ENCODE measurements around the gene TCFL5. TPM values are rescaled to one million over a fixed set of nuclear protein-coding genes. Genes with fewer than 3 reads are reported as not detected.
A peak's percentile ranks its signal among the peaks of the same experiment; 100 is the strongest.

Gene TCFL5
- total RNA-seq, 1 donor from 2014 or later: 9.1 TPM

GRCh38 chr20:62821726-62822210, 39.9 kb downstream of the TCFL5 start:
- DNase-seq: no peak

DNA sequence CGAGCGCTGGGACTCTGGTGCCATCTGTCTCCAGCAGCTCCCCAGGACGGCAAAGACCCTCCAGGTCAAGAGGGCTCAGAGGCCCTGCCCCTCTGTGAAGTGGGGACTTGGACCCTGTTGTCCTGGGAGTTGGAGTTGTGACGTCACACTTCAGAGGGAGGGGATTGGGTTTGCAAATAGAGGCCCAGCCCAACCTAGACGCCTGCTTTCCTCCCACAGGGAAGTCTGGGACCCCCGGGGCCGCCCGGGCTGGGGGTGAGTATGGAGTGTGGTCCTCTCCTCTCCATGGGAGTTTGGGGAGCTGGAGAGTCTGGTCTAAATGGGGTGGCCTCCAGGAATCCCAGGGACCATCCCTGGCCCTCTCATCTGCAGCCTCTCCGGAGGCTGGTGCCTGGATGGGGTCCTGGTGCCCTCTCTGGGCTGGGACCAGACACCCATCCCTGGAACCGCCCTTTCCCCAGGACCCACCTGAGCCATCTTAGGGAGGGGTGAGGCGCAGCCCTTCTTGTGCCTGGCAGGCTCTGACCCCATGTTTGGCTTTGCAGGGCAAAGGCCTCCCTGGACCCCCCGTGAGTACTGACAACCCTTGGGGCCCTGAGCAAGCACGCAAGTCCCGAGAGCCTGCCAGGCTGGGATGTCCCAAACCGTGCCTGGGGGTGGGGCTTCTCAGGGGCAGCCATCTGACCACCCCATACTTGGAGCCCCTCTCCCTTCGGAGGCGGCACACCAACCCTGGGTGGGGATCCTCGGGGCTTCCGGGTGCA, 40.5 kb downstream of the TCFL5 start:
- no peak for DNase-seq

DNA sequence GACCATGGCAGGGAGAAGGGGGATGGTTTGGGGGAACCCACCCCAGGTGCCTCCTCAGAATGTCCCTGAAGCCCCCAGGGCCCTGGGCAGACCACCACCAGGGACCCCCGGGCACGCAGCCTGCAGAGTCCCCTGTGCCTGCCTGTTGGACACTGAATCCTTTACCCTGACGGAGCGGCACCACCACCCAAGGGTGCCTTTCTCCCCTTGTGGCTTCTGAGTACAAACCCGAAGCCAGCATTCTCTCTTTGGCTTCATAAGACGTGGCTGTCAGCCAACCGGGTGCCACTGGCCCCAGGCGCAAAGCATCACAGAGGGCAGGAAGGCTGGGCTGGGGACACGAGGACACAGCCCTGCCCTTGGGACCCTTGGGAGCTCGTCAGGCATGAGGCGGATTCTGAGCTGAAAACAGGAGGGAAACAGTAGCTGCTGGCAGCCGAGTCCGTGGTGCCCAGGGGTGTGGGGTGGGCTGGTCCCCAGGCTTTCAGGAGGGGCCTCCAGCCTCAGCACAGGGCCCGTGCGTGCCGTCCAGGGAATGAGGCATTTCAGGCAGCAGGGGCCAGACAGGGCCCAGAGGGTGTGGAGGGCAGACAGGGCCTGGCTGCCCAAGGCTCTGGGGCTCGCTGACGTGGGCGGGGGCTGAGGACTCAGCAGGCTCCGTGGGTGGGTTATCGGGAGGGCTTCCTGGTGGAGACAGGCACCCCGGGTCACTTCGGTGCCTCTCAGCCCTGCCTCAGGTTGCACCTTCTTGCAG, 41.2 kb downstream of the TCFL5 start:
- DNase-seq: no peak

DNA sequence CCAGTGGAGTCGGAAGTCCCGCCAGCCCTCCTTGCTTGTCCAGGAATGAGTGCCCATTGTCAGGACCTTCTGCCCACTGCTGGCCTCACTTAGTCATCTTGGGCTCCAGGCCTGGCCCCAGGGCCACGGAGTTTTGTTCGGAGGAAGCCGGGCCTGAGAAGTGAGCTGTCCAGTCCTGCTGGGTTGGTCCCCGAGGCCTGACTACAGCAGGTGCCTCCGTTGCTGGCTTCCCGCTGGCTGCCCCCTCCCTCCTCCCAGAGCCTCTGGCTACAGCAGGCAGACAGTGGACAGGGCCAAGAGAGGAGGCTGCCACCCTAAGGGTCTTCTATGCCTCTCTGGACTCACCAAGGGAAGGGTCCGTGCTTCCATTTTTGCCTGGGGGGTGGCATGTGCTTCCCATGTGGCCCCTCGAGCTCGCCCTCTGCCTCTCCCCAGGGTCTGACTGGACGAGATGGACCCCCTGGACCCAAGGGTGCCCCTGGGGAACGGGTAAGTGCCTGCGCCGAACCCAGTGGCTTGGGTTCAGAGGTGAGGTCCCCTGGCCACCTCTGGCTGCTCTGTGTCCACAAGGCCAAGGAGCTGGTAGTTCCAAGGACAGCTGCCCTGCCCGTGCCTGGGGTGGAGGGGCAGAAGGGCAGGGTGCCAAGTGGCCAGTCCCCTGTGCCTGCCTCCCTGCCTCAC, 42.0 kb downstream of the TCFL5 start:
- no peak for DNase-seq

DNA sequence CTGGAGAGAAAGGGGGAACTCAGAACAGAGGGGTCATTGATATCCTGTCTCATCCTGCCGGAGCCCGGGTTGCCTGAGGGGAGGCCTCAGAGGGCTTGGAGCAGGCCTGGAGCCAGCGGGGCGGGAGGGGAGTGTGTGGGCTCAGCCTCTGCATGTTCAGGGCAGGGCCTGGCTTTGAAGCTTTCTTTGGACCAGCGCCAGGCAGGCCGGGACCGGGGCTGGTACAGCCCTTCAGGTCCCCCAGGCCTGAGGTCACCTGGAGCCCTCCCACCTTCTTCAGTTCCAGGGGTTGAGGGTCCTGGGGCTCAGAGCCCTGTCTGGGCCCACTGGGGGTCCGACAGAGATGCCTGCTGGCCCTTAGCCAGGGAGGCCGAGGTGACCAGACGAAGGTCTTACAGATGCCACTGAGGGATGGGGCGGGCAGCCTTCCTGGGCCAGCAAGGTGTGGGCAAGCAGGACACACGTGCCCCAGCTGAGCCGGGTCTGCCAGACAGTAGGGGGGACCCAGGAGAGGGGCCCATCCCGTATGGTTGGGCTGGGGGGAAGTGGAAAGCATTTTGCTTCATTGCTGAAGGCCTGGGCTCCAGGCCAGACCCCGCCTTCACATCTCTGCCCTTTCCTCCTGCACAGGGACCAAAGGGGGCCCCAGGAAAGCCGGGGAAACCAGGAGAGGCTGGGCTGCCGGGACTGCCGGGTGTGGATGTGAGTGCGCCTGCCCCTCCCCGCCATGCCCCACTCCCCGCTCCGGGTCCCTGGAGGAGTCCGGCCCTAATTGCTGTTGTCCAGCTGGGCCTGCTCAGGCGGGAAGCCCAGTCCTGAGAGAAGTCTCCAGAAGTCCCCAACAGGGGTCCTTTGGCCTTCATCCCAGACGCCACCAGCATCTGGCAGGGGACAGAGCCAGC, 42.8 kb downstream of the TCFL5 start:
- peak; percentile 81 for DNase-seq

DNA sequence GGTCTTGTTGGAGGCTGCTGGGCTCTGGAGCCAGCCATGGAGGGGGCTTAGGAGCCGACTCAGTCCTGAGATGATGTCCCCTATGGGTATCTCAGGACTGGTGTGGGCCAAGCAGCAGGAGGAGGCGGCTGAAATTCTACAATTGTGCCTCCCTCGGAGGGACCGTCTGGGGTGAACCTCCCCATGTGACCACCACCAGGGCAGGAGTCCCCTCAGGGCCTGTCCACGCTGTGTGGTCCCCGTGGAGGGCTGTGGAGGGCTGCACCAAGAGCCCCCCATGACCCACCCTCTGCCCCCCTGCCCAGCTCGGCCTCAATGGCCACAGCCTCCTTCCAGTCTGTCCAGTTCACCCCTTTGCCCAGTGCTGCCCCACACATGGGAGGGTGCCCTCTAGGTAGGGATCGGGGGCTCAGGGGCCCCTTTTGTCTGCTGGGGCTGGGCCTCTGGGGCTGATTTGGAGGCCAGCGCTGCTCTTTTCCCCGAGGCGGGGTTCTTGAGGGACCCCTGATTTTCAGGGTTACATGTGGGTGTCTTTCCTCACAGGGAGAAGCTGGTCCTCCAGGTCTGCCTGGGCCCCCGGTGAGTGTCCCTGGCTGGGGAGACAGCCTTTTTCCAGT, 43.5 kb downstream of the TCFL5 start:
- DNase-seq: no peak

DNA sequence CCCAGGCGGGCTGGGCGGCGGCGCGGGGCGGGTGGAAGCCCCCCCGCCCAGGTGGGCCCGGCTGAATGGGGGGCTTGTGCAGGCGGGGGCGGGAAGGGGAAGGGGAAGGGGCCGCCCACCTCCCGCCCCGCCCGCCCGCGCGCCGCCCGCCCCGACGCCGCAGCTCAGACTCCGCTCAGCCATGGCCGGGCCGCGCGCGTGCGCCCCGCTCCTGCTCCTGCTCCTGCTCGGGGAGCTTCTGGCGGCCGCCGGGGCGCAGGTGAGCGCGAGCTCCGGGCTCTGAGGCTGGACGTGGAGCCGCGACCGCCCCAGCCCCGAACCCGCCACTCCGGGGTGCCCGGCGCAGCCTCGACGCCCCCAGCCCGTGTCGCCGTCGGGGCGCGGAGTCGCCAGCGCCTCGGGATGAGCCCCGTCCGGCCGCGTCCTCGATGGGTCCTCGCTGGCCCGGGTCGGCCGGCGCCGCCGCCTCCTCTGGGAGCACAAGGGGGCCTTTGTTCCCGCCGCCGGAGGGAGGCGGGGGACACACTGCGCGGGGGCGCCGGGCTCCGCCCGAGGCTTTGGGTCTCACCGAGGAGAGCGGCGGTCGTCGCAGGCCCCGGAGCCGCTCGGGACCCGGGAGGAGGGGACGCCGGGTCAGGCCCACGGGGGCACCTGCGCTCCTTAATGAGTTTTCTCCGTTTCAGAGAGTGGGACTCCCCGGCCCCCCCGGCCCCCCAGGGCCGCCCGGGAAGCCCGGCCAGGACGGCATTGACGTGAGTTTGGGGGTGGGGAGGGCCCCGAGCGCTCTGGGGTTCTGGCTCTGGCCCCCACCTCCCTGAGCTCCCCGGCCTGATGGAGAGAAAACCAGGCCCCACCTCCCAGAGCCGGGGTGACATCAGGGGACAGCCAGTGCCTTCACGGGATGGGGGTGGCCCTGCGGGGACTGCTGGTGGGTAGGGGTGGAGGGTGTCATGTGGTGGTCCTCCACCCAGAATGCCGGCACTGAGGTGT, 44.4 kb downstream of the TCFL5 start, which contains the start of gene COL9A3:
Gene COL9A3, plus strand, starts transcription at position 167 of the 990 bp plus-strand sequence. Its CDS starts 15 bp downstream, at position 182.
- no peak for DNase-seq

- DNase-seq: peak; percentile 59
Observed at GRCh38 chr20:62816031-62816883, 45.4 kb downstream of the TCFL5 start.

DNA sequence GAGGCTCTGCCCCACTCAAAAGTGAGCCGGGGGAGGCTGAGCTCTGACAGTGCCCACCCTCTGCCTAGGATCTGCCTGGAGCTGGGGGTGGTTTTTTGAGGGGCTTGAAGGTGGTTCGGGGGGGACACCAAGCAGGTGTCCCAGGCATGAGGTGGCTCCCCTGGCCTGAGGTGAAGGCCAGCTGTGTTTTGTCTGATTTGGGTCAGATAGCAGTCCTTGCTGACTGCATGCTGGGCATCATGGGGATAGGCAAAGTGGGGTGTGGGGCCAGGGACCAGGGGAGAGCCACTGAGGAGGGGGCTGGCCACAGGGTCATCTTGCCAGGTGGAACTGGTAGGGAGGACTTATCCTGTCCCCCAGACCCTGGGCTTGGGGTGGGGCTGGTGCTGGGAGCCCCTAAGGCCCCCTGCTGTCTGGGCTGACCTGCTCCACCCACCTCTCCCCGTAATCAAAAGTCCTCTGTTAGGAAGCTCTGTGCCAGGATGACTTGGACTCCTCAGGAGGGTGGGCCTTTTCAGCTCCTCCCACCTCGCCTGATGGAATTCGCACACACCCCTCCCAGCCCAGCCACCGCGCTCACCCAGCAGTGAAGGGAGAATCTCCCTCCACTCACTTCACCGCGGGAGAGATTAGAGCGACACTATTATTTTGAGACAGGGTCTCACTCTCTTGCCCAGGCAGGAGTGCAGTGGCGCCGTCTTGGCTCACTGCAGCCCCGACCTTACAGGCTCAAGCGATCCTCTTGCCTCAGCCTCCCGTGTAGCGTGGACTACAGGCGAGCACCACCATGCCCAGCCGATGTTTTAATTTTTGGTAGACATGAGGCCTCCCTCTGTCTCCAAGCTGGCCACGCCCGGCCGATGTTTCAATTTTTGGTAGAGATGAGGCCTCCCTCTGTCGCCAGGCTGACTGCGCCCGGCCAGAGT, 46.3 kb downstream of the TCFL5 start:
- DNase-seq: peak; percentile 67

DNA sequence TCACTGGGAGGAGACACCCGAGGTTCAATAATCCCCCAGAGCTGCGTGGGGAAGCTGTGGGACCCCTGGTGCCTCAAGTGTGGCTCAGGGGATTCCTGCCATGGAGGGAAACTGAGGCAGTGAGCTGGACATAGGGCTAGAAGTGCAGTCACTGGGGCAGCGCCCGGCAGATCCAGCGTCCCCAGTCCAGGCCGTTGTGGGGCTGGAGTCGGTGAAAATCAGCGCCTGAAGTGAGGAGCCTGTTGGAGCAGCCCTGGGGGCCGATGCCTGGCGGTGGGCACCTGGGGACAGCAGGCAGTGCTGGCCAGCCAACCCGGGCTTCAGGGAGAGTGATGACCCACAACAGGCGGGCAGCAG, 46.9 kb downstream of the TCFL5 start:
- DNase-seq: no peak

DNA sequence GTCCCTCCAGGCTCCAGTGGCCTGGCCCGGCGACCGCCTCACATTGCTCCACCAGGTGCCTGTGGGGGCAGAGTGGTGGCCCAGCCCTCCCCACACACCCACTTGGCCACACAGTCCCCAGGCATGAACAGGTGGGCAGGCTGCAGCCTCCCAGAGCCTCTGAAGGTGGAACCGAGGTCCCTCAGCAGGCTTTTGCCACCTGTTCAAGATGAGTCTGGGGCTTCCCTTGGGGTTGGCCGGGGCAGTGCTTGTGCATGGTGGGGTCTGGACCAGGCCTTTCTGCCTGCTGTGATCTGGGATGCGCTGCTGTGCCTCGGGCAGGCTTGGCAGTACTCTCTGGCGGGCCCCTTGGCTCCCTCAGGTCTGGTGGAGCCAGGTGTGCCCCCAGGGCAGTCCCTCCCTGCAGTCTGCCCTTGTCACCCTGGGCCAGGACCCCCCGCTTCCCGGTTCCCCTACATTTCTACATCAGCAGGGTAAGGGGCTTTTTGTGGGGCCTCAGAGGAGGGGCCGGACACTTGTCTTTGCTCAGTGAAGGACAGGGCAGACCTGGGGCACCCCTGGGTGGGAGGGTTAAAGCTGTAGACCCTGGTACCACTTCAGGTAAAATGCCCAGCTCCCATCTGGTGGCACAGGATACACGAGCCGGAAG, 47.4 kb downstream of the TCFL5 start:
- DNase-seq: no peak

- DNase-seq: no peak
Observed at GRCh38 chr20:62813588-62813987, 48.0 kb downstream of the TCFL5 start.

- no peak for DNase-seq
Observed at GRCh38 chr20:62812907-62813200, 48.8 kb downstream of the TCFL5 start.

- DNase-seq: no peak
Observed at GRCh38 chr20:62812181-62812906, 49.3 kb downstream of the TCFL5 start.

DNA sequence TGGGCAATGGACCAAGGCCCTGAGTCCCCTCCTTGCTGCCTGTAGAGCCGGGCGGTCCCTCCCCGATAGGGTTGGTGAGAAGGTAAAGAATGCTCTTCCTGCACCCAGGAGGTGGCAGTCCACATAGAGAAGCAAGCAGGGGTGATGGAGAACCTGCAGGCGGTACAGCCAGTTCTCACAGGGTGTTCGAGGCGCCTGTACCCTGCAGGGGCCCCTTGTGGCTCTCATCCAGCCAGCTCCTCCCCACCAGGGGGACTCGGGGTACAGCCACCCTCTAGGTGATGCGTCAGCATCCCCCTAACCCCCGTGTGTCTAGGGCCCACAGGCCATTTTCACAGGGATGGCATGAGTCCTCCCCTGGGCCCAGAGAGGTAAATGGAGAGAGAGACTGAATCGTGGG, 49.9 kb downstream of the TCFL5 start:
- no peak for DNase-seq

DNA sequence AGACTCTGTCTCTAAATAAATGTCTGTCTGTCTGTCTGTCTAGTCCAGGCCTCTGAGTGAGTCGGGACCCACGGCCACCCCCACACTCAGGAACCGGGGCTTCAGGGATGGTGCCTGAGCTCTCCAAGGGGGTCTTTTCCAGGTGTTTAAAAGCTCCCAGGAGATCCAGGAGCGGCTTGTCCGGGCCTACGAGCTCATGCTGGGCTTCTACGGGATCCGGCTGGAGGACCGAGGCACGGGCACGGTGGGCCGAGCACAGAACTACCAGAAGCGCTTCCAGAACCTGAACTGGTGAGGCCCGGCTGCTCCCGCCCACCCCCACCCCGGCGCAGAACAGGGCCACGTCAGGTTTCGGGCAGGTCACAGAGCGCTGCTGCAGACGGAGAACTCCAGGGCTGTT, 50.3 kb downstream of the TCFL5 start:
- DNase-seq: no peak

All from tongue (tissue), 2 donors.